Brain pericyte (primary cell): Measurements from ENCODE around the gene TNPO2.

Source experiments
- DNase-seq: peaks from one replicate; pipeline ENCODE4 v3.0.0-alpha.2; 2012; ENCODE audit warnings: low read depth, low spot score

Gene TNPO2

DNA sequence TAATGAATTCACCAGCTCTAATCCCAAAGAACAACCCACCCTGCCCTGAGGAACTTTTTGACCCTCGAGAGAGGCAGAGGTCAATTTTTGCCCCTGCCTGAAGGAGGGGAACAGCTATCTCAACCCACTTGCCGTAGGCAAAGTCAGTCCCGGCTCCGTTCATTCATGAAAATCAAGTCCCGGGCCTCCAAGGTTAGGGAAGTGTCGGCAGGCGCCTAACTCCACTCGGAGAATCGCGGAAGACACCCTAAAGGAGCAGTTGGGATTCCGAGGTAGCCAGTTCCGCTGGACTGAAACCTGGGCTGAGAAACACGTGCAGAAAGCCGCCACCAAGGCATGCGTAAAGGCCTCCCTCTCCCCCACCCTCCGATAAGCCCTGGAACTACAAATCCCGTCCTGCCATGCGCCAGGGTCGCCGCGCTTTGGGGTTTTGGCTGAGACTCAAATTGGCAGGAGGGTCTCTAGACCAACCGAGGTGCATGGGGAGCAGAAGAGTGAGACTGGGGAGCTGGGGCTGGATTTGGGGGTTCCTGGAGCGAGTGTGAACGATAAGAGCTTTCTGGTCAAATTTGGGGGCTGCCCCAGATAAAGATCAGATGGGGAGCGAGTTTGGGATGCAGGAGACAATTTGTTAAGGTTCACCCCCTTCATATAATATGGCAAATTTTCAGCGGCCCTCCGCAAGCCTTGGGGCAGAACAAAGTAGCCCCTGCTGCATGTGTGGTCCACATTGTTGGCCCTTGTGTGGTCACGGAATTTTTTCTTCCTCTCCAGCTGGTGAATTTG, at the start of gene TNPO2:
Gene TNPO2 (minus strand): TSS at position 292 of the 786 bp plus-strand sequence. CDS start 2,955 bp downstream, outside the sequence.
- DNase-seq, result no peak

DNA sequence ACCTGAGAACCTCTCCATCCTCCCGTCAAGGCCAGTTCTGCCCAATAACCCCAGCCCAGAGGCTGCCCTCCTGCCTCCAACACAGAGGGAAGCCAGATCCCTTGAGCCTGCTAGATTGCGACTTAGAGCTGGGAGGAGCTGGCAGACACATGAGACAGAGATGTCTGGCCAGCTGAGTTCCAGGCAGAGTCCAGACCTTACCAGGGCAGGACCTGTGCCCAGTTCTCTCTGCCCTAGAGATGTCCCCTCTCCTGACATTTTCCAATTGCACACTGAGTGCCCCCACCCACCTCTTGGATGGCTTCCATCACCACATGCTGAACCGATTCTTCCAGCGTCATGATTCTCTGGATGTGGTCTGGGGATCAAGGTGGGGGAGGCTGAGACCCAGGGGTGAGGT, 48.6 kb upstream of the TNPO2 start:
- no peak for DNase-seq

DNA sequence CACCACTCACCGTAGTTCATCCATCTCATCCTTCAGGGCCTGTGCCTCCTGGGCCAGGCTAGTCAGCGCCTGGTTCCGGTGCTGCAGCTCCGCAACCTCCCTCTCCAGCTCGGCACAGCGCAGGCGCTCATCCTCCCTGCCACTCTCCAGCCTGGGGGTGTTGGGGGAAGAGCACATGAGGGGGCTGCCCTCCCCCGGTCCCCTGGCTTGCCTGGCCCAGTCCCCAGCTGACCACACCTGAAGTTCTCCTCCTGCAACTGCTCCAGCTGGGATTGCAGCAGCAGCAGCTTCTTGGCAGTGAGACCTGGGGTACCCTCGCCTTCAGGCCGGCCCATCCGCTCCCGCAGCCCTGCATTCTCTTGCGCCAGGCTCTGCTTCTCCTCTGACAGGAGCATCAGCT, 47.2 kb upstream of the TNPO2 start:
- no peak for DNase-seq

DNA sequence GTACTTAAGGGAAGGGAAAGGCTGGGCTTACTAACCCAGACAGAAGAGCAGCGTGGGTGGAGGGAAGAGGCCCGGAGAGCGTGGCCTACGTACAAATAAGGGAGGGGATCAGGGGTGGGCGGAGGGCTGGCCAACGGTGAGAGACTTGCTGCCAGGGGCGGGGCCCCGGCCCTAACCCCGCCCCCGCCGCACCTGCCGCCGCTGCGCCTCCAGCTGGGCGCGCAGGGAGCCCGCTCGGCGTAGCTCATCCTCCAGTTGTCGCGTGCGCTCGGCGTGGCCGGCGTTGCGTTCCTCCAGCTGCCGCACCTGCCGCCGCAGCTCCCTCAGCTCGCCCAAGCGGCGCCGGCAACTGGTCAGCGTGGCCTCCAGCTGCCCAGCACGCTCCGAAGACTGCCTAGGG, 46.0 kb upstream of the TNPO2 start:
- no peak for DNase-seq

DNA sequence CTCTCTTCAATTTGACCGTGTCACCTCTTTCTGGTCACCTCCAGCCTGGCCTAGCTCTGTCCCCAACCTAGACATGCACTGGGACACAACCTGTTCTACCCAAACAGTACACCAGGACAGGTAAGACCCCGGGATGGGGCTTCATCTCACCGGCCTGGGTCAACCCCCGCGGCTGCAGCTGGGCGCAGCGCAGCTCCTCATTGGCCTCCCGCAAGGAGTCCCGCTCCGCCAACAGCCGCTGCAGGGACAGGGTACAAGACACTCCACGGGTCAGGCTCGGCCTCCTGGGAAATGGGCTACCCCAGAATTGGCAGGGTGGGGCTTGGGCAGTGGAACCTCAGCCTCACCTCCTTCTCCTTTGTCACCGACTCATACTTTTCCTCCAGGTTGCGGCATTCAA, 43.9 kb upstream of the TNPO2 start:
- no peak for DNase-seq

DNA sequence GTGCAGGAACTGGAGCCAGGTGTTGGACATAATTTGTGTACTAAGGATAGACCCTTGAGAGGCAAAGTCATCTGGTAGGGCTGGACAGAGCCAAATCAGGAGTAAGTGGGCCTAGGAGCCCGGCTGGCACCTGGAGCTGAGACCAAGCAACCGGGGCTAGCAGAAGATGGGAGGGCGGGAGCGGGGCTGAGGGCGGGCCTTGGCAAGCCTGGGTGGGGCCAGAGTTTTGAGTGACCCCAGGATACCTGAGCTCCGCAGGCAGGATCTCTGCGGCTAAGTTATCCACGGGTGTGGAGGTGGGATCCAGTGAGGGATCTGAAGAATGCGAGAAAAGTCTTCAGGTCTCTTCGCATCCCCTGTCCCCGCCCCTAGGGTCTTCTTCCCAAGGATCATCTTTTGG, 43.4 kb upstream of the TNPO2 start:
- DNase-seq, result no peak

DNA sequence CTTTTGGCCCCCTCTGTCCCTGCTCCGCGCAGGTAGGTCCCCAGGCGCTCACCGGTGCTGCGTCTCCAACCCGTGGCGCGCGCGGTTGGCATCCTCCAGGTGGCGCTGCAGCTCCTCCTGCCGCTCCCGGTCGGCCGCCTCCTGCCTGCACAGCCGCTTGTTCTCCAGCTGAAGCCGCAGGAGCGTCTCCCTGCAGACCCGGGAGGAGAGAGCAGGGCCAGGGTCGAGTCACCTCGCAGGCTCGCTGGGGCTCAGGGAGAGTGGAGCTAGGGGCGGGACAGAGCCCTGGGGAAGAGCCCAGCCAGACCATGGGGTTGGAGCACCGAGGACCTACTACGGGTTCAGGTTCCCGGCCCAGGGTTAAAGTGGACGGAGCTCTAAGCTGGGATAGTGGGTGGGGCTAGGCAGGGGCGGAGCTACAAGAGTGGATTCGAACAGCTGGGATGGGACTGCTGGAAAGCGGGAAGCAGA, 42.4 kb upstream of the TNPO2 start:
- no peak for DNase-seq

DNA sequence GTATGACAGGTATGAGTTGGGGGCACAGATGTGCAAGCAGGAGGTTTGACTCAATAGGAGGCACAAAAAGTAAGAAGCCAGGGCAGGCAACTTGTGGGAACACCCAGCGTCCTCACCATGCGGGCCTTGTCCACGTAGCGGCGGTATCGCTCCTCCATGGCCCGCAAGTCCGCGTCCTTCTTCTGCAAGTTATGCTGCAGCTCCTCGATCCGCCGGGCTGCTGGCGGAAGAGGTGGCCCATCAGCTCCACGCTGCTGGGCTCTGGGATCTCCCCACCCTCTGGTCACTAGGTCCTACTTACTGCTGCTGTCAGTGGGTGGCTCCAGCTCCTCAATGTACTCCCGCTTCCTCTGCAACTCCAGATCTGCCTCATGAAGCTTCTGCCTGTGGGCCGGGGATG, 41.0 kb upstream of the TNPO2 start:
- DNase-seq, result no peak

DNA sequence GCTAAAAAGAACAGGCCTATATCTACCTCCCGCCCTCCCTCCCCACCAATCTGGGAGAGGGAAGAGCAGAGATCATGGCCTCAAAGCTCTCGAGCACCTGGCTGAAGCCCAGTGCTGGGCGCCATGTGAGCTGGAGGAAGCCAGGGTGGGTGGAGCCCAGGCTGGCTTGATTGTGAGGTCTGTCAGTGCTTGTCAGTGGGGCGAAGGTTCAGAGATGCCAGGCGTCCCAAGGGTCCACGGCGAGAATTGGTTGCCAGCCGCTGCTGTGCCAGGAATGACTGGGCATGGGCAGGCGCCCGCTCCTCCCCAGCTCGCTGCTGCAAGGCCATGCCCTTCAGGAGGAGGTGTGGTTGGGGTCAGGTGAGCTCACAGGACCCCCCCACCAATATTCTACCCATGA, 39.4 kb upstream of the TNPO2 start:
- no peak for DNase-seq

DNA sequence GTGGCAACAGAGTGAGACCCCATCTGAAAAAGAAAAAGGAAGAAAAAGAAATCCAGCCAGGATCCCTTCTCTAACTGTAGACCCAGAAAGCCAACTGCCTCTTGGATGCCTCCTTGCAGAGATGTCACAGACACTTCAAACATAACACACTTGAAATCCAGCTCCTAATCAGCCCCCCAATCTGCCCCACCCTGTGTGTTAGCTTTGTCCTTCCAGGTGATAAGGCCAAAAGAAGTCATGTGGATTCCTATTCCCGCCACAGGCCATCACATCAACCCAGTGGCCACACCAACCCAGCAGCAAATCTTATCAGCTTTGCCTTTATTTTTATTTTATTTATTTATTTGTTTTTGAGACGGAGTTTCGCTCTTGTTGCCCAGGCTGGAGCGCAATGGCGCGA, 36.0 kb upstream of the TNPO2 start:
- DNase-seq, result no peak

DNA sequence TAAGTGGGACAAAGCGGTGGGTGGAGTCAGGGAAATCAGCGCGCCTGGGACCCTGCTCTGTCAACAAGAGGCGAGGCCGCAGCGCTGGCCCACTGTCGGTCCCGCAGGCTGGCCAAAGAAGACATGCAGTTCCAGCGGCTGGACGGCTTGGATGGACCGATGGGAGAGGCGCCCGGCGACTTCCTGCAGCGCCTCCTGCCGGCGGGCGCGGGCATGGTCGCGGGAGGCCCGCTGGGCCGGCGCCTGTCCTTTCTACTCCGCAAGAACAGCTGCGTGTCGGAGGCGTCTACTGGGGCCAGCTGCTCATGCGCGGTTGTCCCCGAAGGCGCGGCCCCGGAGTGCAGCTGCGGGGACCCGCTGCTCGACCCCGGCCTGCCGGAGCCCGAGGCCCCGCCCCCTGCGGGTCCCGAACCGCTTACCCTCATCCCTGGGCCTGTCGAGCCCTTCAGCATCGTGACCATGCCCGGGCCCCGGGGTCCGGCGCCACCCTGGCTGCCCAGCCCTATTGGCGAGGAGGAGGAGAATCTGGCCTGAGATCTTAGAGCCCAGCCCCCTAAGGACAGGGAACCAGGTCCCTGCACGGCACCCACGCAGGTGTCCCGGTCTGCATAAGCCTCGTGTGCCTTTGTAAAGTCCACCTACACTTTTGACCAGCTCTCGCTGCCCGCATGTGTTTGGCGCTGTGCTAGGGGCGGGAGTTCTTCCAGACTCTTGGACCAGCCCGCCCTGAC, 34.0 kb upstream of the TNPO2 start:
- DNase-seq, result no peak

DNA sequence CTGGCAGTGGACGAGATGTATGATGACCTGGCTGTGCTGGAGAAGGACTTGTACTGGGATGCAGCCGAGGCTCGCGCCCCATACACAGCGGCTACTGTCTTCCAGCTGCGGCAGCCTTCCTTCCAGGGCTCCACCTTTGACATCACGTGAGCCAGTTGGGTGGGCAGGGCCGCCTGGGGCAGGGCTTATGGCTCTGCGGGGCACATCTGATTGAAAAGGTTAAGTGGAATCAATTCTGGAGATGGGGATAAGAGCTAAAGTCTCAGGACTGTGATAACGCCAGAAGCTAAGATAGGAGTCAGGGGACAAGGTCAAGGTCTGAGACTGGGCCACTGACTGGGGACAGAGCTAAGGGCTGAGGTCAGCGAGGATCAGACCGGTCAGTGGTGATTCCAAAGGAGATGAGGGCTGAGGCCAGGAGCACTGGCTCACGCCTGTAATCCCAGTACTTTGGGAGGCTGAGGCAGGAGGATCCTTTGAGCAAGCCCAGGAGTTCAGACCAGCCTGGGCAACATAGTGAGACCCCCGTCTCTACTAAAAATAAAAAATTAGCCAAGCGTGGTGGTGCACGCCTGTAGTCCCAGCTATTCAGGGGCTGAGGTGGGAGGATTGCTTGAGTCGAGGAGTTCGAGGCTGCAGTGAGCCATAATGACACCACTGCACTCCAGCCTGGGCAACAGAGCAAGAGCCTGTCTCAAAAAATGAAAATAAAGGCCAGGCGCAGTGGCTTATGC, 32.6 kb upstream of the TNPO2 start:
- DNase-seq, result no peak

DNA sequence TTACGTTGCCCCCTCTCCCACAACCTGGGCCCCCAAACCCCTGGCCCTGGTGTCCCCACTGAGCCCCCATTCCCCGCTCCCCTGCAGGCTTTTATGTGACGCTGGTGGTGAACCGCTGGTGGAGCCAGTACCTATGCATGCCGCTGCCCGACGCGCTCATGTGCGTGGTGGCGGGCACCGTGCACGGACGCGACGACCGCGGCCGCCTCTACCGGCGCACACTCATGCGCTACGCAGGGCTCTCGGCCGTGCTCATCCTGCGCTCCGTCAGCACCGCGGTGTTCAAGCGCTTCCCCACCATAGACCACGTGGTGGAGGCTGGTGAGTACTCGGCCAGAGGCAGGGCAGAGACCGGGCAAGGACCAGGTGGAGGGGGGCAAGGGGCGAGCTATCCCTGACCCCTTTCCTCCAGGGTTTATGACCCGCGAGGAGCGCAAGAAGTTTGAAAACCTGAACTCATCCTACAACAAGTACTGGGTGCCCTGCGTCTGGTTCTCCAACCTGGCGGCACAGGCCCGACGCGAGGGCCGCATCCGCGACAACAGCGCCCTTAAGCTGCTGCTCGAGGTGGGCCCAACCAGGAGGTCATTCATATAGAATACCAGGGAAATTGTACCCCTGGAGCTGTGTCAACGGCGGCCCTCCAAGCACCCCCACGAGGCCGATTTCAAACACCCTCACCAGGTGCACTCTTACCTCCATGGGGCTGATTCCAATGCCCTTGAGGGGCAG, 30.9 kb upstream of the TNPO2 start:
- DNase-seq, result no peak

DNA sequence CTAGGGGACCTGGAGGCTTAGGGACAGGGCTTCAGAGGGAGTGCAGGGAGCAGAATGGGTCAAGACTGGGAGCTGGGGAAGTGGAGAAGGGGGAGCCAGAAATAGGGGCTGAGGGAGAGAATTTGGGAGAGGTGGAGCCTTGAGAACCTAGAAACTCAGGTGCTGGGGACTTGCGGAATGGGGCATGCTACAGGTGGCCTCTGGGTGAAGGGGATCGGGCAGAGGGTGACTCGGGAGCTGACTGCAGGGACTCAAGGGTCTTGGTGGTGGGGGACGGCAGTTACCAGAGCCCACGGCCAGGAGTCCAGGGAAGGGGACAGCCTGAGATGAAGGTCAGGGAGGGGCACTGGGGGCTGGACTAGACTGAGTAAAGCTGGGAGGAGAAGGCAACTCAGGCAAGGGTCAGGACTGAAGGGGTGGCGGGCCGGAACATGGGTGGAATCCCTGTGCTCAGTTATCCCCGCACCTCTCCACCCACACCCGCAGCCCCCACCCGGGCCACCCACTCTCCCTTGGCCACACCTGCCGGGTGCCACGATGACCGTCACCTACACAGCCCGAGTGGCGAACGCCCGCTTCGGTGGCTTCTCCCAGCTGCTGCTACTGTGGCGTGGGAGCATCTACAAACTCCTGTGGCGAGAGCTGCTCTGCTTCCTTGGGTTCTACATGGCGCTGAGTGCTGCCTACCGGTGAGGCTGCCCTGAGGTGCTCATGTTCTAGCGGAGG, 28.5 kb upstream of the TNPO2 start:
- DNase-seq, result no peak

DNA sequence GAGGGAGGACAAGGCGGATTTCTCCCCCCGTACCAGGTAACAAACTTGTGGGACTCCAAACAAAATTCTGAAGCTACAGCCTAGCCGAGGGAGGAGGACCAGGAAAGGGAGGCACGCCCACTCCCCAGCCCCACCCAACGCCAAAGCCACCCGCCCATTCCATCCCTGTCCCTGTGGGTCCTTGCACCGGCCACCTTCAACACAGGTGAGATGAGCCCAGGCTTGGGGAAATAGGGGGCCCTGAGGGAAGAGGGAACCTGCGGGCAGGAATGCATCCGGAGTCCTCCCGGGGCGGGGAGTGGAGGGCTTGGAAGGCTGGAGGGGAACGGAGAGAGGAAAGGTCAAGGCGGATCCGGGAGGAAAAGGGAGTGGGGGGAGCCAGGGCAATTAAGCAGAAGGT, 27.9 kb upstream of the TNPO2 start, which contains the start of gene BEST2:
Gene BEST2 (plus strand): TSS at position 157 of the 400 bp plus-strand sequence. CDS start 802 bp downstream, outside the sequence.
- no peak for DNase-seq

DNA sequence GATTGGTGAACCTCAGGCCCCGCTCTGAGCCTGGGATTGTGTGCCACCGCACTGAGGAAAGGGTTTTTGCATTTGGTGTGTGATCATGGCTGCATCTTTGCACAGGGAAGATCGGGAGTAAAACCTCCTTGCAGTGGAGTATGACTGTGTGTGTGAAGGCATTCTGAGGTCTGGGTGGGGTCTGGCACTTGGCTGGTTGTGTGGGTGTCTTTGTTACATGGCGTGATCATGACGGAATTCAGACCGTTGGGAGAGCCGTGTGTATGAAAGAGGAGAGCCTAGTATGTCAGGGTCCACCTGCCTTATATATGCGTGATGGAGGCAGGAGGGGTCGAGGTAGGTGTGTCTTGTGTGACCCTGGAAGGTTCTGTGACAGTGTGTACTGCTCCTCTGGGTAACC, 27.1 kb upstream of the TNPO2 start:
- no peak for DNase-seq

DNA sequence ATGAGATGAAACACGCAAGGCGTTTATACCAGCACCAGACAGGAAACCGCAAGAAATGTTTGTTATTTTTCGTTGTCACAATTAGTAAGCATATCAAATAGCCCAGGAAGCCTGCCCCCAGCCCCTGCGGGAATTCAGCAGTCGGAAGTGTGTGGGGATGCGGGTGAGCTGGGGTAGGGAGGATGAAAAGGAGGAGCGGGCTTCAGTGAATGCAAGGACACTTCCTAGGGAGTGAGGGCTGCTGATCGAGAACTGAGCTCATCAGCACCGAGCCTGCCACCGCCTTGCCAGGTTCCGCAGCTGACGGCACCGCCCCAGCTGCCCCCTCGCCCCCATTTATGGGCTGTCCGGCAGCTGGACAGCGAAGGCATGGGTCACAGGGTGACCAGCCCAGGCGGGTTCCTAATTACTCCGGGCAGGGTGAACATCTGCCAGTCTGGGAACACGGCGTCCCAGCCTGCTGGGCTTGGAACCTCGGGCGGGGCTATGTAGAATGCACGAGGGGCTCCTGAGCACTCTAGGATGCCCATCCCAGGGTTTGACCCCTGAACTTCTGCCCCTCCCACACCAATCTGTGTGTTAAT, 26.3 kb upstream of the TNPO2 start:
- no peak for DNase-seq

DNA sequence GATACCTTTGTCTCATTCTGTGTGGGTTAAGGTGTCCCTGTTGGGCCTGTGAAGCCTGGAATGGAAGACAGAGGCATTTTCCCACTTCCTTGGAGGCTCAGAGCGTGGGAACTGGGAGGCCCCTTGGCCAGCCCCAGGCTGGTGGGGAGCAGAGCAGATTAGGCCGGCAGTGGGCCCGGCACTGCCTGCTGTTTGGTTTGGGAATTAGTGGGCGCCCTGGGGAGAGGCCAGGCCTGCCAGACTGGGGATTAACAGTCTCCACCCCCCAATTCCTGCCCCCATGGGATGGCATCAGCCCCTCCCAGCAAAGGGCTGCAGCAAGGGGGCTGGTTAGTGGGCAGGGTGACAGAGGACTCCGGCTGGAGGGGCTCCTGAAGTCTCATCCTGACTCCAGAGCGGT, 24.8 kb upstream of the TNPO2 start:
- DNase-seq, result no peak

DNA sequence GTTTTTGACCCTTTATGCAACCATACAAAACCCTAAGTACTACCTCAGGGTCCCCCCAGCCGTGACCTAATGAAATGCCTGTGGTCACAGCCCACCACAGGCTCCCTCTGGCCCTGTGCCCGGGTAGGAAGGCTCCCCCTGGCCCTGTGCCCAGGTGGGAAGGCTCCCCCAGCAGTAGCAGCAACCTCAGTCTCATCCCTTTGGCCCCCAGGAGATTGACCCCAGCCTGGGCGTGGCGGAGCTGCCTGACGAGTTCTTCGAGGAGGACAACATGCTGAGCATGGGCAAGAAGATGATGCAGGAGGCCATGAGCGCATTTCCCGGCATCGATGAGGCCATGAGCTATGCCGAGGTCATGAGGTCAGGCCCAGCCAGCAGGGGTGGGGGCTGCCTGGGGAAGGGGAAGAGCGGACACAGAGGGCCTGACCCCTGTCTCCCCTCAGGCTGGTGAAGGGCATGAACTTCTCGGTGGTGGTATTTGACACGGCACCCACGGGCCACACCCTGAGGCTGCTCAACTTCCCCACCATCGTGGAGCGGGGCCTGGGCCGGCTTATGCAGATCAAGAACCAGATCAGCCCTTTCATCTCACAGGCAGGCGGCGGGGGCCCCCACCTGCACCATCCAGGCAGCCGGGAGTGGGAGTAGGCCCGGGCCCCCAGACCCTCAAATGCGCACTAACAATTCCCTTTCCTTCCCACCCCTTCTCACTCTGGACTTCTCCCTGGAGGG, 21.6 kb upstream of the TNPO2 start:
- peak; percentile 76 for DNase-seq

DNA sequence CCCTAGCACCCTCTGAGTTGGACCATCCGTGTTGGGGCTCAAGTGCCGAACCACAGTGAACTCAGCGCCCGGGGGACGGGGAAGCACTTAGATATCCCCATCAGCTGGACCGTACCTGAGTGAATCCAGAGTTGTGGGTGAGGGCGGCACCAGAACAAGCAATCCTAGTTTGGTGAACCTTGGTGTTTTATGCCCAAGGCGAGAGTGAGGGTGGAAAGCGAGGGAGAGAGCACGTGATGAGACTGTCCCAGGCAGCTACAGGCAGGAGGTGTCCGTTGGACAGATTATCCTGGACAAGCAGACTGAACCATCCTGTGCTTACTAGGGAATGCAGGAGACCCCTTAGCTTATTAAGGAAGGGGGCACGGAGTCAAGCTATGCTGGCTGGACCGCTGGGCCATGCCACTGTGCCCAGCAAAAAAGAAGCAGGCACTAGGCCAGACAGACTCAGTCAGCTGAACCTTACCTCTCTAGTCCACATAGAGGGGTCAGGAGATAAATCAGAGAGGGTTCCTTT, 14.2 kb upstream of the TNPO2 start:
- DNase-seq, result no peak
